ENCODE measurements around the gene PPP1R3G. TPM values are rescaled to one million over a fixed set of nuclear protein-coding genes. Genes with fewer than 3 reads are reported as not detected.

Gene PPP1R3G
- total RNA-seq, 1 donor from 2014 or later, result 0.39 TPM

DNA sequence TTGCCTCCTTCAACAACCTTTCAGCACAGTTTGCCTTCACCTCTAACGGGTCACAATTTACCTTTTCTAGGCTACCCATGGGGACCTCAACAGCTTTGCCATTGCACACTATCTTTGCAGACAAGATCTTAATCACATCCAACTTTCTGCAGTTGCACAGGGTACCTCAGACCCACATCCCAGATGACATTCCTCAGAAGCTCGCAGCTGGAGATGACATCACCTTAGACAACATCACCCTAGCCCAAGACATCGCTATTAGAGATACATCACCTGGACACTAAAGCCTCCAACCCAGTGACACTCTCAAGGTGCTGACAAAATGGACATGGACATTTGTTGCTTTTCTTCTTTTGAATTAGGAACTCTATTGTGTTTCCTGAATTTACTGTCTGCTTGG is 42.7 kb upstream of the PPP1R3G start:
- H3K4me1 ChIP-seq (ENCODE audit: insufficient read depth, low read length), result no peaks in the 10 kb centered on the region
- no peaks in the 10 kb centered on the region for H3K79me2 ChIP-seq (ENCODE audit: insufficient read depth, low read length)
- Mint-ChIP-seq H3K4me1 (ENCODE audit: low read depth, unreplicated experiment) (no peaks in the 10 kb centered on the region), H3K27me3 (ENCODE audit: low read depth, unreplicated experiment) (no peaks in the 10 kb centered on the region), H3K36me3 (ENCODE audit: low read depth, unreplicated experiment) (peaks cover 2% of the 10 kb centered on the region), H3K27ac (ENCODE audit: unreplicated experiment) (no peak overlapping the region), H3K4me3 (ENCODE audit: unreplicated experiment) (no peak overlapping the region), H3K9me3 (ENCODE audit: unreplicated experiment) (peaks cover 3% of the 10 kb centered on the region)
- no peak overlapping the region for H3K27ac ChIP-seq (ENCODE audit: low read depth, low read length)
- no peaks in the 10 kb centered on the region for H3K27me3 ChIP-seq (ENCODE audit: insufficient read depth, low read length)
- no peaks in the 10 kb centered on the region for H3K36me3 ChIP-seq (ENCODE audit: insufficient read depth, low read length)
- H3K4me2 ChIP-seq (ENCODE audit: low read length), result no peak overlapping the region
- no peak for DNase-seq (ENCODE audit: low read depth)
- no peaks in the 10 kb centered on the region for H4K20me1 ChIP-seq (ENCODE audit: insufficient read depth, low read length)
- H3K4me3 ChIP-seq (ENCODE audit: insufficient read depth, low read depth, low read length), result no peak overlapping the region
- TF ChIP-seq, protein P1, sequence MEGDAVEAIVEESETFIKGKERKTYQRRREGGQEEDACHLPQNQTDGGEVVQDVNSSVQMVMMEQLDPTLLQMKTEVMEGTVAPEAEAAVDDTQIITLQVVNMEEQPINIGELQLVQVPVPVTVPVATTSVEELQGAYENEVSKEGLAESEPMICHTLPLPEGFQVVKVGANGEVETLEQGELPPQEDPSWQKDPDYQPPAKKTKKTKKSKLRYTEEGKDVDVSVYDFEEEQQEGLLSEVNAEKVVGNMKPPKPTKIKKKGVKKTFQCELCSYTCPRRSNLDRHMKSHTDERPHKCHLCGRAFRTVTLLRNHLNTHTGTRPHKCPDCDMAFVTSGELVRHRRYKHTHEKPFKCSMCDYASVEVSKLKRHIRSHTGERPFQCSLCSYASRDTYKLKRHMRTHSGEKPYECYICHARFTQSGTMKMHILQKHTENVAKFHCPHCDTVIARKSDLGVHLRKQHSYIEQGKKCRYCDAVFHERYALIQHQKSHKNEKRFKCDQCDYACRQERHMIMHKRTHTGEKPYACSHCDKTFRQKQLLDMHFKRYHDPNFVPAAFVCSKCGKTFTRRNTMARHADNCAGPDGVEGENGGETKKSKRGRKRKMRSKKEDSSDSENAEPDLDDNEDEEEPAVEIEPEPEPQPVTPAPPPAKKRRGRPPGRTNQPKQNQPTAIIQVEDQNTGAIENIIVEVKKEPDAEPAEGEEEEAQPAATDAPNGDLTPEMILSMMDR (IDR thresholded peaks at IDR 0.05; ENCODE audit: insufficient read depth, low read depth, low read length), result no peak
- TF ChIP-seq EZH2 (IDR thresholded peaks at IDR 0.05; ENCODE audit: insufficient read depth, low read length), result no peak
- no peak overlapping the region for H3K9ac ChIP-seq (ENCODE audit: low read length)
- FAIRE-seq, result no peak
- no peak overlapping the region for H2AFZ ChIP-seq (ENCODE audit: low read depth, low read length)
- H3K9me3 ChIP-seq (ENCODE audit: insufficient read depth, low read depth, low read length), result no peaks in the 10 kb centered on the region

DNA sequence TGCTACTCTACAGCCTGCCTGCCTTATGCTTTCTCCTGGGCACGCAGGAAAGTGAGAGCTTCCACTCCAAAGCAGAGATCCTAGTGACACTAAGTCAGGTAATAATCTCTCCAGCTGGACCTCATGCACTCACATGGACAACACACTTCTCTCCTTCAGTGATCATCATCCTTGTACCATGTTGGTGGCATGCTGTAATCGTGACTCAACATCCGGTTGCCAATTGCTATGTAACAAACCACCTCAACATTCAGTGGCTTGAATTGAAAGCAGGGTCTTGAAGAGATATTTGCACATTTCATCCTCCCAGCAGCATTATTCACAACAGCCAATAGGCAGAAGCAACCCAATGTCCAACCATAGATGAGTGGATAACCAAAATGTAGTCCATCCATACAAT is 40.3 kb upstream of the PPP1R3G start:
- no peaks in the 10 kb centered on the region for H4K20me1 ChIP-seq (ENCODE audit: insufficient read depth, low read length)
- H3K27ac ChIP-seq (ENCODE audit: low read depth, low read length), result no peak overlapping the region
- no peaks in the 10 kb centered on the region for H3K79me2 ChIP-seq (ENCODE audit: insufficient read depth, low read length)
- Mint-ChIP-seq H3K4me1 (ENCODE audit: low read depth, unreplicated experiment) (no peaks in the 10 kb centered on the region), H3K27me3 (ENCODE audit: low read depth, unreplicated experiment) (no peaks in the 10 kb centered on the region), H3K36me3 (ENCODE audit: low read depth, unreplicated experiment) (peaks cover 2% of the 10 kb centered on the region), H3K27ac (ENCODE audit: unreplicated experiment) (no peak overlapping the region), H3K9me3 (ENCODE audit: unreplicated experiment) (peaks cover 16% of the 10 kb centered on the region), H3K4me3 (ENCODE audit: unreplicated experiment) (no peak overlapping the region)
- H3K4me1 ChIP-seq (ENCODE audit: insufficient read depth, low read length), result no peaks in the 10 kb centered on the region
- H3K36me3 ChIP-seq (ENCODE audit: insufficient read depth, low read length), result no peaks in the 10 kb centered on the region
- H3K4me2 ChIP-seq (ENCODE audit: low read length), result no peak overlapping the region
- no peaks in the 10 kb centered on the region for H3K27me3 ChIP-seq (ENCODE audit: insufficient read depth, low read length)
- no peak overlapping the region for H3K4me3 ChIP-seq (ENCODE audit: insufficient read depth, low read depth, low read length)
- no peak overlapping the region for H3K9ac ChIP-seq (ENCODE audit: low read length)
- H2AFZ ChIP-seq (ENCODE audit: low read depth, low read length), result no peak overlapping the region
- TF ChIP-seq, protein P1 (IDR thresholded peaks at IDR 0.05; ENCODE audit: insufficient read depth, low read depth, low read length), result no peak
- no peak for TF ChIP-seq EZH2 (IDR thresholded peaks at IDR 0.05; ENCODE audit: insufficient read depth, low read length)
- peaks cover 7% of the 10 kb centered on the region for H3K9me3 ChIP-seq (ENCODE audit: insufficient read depth, low read depth, low read length)
- no peak for DNase-seq (ENCODE audit: low read depth)
- no peak for FAIRE-seq

DNA sequence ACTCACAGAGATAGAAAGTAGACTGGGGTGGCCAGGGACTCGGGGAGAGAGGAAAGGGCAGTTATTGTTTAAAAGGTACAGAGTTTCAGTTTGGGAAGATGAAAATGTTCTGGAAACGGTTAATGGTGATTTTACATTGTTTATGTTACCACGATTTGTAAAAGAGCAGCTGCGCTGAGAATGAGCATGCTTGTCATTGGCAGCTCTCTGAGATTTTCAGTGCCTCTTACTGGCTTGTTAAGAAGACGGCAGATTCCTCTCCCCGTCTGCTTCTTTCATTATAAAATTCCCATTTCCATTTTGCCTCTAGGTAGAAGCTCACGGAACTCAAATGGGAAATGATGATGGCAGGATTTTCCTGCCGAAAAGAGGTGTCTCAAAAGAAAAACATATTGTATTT is 39.7 kb upstream of the PPP1R3G start:
- no peak overlapping the region for H3K4me2 ChIP-seq (ENCODE audit: low read length)
- no peak overlapping the region for H3K27ac ChIP-seq (ENCODE audit: low read depth, low read length)
- H3K27me3 Mint-ChIP-seq (ENCODE audit: low read depth, unreplicated experiment), result no peaks in the 10 kb centered on the region
- H3K9ac ChIP-seq (ENCODE audit: low read length), result no peak overlapping the region
- DNase-seq (ENCODE audit: low read depth) (no peak), FAIRE-seq (no peak)
- H3K4me1 Mint-ChIP-seq (ENCODE audit: low read depth, unreplicated experiment), result no peaks in the 10 kb centered on the region
- H3K4me3 ChIP-seq (ENCODE audit: insufficient read depth, low read depth, low read length), result no peak overlapping the region
- H3K9me3 Mint-ChIP-seq (ENCODE audit: unreplicated experiment), result peaks cover 17% of the 10 kb centered on the region
- H3K4me3 Mint-ChIP-seq (ENCODE audit: unreplicated experiment), result no peak overlapping the region
- H2AFZ ChIP-seq (ENCODE audit: low read depth, low read length), result no peak overlapping the region
- H3K36me3 ChIP-seq (ENCODE audit: insufficient read depth, low read length), result no peaks in the 10 kb centered on the region
- peaks cover 7% of the 10 kb centered on the region for H3K9me3 ChIP-seq (ENCODE audit: insufficient read depth, low read depth, low read length)
- H3K27ac Mint-ChIP-seq (ENCODE audit: unreplicated experiment), result no peak overlapping the region
- H3K27me3 ChIP-seq (ENCODE audit: insufficient read depth, low read length), result no peaks in the 10 kb centered on the region
- peaks cover 2% of the 10 kb centered on the region for H3K36me3 Mint-ChIP-seq (ENCODE audit: low read depth, unreplicated experiment)
- no peaks in the 10 kb centered on the region for H3K4me1 ChIP-seq (ENCODE audit: insufficient read depth, low read length)
- no peaks in the 10 kb centered on the region for H4K20me1 ChIP-seq (ENCODE audit: insufficient read depth, low read length)
- TF ChIP-seq EZH2 (IDR thresholded peaks at IDR 0.05; ENCODE audit: insufficient read depth, low read length), result no peak
- TF ChIP-seq, protein P1 (IDR thresholded peaks at IDR 0.05; ENCODE audit: insufficient read depth, low read depth, low read length), result no peak
- H3K79me2 ChIP-seq (ENCODE audit: insufficient read depth, low read length), result no peaks in the 10 kb centered on the region

Measured in astrocyte (in vitro differentiated cells and primary cell).